ENCODE results near the gene TBCEL.

DNA sequence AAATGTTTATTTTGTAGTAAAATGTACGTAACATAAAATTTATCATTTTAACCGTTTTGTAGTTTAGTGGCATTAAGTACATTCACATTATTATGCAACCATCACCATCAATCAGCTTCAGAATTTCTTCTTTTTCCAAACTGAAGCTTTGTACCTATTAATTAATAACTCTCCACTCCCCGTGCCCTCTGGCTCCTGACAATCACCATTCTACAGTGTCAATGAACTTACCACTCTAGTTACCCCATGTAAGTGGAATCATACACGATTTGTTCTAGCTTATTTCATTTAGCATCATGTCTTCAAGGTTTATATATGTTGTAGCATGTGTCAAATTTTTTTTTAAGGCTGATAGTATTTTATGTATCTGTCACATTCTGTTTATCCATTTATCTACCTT lies 9.7 kb downstream of the TBCEL start:
- TF ChIP-seq, protein P1, sequence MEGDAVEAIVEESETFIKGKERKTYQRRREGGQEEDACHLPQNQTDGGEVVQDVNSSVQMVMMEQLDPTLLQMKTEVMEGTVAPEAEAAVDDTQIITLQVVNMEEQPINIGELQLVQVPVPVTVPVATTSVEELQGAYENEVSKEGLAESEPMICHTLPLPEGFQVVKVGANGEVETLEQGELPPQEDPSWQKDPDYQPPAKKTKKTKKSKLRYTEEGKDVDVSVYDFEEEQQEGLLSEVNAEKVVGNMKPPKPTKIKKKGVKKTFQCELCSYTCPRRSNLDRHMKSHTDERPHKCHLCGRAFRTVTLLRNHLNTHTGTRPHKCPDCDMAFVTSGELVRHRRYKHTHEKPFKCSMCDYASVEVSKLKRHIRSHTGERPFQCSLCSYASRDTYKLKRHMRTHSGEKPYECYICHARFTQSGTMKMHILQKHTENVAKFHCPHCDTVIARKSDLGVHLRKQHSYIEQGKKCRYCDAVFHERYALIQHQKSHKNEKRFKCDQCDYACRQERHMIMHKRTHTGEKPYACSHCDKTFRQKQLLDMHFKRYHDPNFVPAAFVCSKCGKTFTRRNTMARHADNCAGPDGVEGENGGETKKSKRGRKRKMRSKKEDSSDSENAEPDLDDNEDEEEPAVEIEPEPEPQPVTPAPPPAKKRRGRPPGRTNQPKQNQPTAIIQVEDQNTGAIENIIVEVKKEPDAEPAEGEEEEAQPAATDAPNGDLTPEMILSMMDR (IDR thresholded peaks at IDR 0.05): no peak
- no peak for TF ChIP-seq POLR2A (IDR thresholded peaks at IDR 0.05)
